NCI-H1436 (cell line): ENCODE data around the gene NSD2.

ENCODE experiments used
- DNase-seq: peaks from one replicate; lab custom pipeline; 2025; lab: John Stamatoyannopoulos, UW

Gene NSD2

GRCh38 chr4:1945124-1945895 lies 74.1 kb downstream of the NSD2 start:
- DNase-seq, result no peak

- no peak for DNase-seq
Observed at GRCh38 chr4:1945912-1946311, 74.7 kb downstream of the NSD2 start.

GRCh38 chr4:1948232-1948631 lies 77.0 kb downstream of the NSD2 start:
- DNase-seq, result no peak

- DNase-seq, result no peak
Observed at GRCh38 chr4:1948892-1949436, 77.8 kb downstream of the NSD2 start.

DNA sequence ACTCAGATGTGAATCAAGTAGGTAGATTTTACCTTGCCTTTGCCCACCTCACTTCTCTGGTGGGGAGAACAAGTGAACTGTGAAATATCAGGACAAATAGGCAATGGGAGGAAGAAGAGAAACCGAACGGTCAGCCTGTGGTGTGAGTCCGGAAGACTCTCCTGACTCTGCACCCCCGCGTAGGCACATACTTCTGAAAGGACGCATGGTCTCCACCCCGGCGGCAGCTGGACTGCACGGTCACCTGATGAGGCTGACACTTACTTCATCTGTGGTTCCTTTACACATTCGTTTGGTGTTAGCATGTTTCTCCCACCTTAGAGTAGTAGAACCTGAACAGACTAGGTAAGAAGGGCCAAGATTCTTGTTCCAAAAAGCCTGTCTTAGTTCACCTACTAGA lies 79.2 kb downstream of the NSD2 start:
- DNase-seq, result no peak

GRCh38 chr4:1952058-1952700 lies 81.0 kb downstream of the NSD2 start:
- DNase-seq, result no peak

- no peak for DNase-seq
Observed at GRCh38 chr4:1952719-1953118, 81.5 kb downstream of the NSD2 start.

DNA sequence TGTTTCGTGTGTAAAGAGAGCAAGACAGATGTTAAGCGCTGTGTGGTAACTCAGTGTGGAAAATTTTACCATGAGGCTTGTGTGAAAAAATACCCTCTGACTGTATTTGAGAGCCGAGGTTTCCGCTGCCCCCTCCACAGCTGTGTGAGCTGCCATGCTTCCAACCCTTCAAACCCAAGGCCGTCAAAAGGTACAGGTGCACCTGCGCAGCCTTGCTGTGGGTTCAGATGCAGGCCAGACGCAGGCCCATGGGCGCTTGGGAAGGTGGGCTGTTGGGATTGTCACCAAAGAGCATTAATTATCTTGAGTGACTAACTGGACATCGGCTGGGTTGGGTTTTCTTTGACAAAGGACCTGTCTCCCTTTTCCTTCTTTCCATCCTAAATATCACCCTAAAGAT lies 82.1 kb downstream of the NSD2 start:
- DNase-seq, result no peak

GRCh38 chr4:1956631-1957030 lies 85.4 kb downstream of the NSD2 start:
- DNase-seq, result no peak

- DNase-seq, result no peak
Observed at GRCh38 chr4:1958276-1959103, 87.3 kb downstream of the NSD2 start.

DNA sequence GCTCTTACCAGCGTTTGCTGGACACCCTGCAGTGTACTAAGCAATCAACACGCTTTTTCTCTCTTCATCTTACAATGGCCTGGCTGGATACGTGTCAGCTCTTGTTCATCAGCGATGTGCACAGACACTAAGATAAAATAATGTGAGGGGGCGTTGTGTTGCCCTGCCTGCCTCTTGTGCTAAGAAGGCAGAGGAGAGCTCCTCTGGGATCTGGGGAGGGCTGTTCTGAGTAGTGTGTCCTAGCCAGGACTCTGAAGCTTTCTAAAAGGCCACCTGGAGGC lies 87.9 kb downstream of the NSD2 start:
- DNase-seq, result no peak

DNA sequence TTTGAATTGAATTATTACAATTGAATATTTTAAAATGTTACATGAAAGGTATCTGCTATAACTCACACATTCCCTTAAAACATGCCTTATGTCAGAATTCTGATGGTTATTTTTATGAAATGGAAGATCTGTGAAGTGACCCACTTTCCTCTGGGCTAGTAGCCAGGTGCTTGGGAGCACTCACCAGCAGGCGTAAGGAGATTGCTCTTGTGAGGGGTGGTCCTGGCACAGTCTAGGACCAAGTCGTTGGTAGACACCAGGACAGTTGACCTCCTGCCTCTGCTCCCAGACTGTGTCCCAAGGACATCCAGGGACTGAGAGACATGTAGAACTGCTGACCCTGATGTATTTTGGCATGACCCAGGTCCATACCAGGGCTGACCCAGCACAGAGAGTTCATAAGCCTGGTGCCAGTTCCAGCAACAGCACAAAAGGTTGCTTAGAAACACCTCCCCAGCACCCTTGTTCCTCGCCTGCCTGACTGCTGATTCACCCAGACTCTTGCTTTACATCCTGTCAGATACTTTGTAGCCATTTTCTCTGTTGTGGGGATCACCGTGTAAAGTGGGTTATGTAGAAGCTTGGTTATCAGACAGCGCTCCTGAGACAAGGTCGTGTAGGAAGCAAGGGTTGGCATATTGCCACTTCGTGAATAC lies 89.1 kb downstream of the NSD2 start:
- DNase-seq, result no peak

DNA sequence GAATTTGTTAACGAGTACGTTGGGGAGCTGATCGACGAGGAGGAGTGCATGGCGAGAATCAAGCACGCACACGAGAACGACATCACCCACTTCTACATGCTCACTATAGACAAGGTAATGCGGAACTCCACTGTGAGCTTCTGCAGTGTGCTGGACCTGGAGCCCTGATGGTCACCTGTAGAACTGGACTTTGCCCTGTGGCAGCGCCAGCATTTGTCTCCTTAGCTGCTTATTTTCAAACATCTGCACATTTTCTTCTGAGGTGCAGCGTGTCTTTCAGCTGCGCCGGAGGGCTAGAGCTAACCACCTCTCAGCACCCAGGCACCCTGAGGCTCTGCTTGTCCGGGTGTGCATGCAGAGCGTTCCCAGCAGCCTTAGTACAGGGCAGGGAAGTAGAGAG lies 89.8 kb downstream of the NSD2 start:
- no peak for DNase-seq

GRCh38 chr4:1961563-1961962 lies 90.4 kb downstream of the NSD2 start:
- DNase-seq, result no peak

GRCh38 chr4:1962980-1963379 lies 91.8 kb downstream of the NSD2 start:
- no peak for DNase-seq

- no peak for DNase-seq
Observed at GRCh38 chr4:1964443-1964842, 93.2 kb downstream of the NSD2 start.

DNA sequence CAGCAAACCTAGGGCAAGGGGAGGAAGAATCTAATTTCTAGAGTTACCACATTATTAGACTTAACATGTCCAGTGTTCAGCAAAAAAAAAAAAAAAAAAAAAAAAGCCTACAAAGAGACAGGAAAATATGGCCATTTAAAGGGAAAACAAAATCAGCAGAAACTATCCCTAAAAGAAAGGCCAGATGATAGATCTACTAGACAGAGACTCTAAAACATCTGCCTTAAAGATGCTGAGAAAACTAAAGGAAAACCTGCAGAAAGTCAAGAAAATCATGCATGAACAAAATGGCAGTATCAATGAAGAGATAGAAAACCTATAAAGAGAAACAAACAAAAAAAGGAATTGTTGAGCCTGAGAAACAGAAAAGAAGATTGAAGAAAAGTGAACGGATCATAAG lies 93.8 kb downstream of the NSD2 start:
- DNase-seq, result no peak

DNA sequence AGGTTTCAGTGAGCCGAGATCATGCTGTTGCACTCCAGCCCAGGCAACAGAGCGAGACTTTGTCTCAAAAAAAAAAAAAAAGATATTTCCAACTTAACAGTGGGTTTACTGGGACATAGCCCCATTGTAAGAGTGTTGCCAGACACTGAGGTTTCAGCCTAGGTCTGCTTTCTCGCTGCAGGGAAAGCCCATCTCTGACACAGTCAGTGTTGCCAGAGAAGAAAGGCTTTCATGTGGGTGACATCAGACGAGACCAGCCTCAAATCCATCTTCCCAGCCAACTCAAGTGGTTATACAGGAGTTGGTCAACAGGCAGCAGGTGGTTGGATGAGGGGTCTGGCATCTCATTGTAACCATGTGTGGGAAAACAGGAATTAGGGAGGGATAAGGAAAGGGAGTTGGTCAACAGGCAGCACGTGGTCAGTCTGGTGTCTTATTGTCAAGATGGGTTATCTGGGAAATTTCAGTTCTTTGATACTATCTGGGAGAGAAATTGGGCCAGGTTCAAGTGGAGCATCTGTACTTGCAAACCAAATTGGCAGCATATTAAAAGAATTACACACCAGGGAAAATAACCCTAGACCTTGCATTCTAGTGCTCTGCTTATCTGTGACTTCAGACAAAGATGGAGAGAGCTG lies 96.4 kb downstream of the NSD2 start:
- no peak for DNase-seq

DNA sequence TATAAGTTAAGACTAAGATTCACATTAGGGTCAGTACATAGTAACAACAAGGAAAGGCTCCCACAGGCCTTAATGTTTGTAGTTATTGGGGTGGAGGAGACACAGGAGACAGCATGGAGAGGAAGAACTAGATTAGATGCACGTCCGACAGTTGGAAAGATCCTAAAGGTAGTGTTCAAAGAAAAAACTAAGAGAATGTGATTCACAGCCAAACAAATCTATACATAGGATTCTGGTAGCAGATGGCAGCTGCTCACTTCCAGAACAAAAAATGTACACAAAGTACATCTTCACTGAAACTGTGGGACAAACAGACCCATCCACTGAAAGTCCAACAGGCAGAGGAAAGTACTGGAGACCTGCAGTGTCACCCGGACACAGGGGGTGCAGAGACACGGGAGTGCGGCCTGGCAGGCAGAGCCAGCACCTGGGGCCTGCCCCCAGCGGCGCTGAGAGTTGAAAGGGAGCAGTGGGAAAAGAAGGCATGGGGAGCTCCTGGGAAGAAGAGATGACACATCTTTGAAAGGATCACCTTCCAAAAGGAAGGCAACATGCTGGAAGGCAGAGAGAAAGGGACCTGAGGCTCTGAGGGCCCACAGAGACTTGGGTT lies 97.6 kb downstream of the NSD2 start:
- DNase-seq, result no peak

- DNase-seq, result no peak
Observed at GRCh38 chr4:1969928-1970723, 98.9 kb downstream of the NSD2 start.

GRCh38 chr4:1970926-1971325 lies 99.7 kb downstream of the NSD2 start:
- DNase-seq, result no peak
